ENCODE measurements around the gene CTDP1. TPM values are rescaled to one million over a fixed set of nuclear protein-coding genes. Genes with fewer than 3 reads are reported as not detected.

Gene CTDP1
- total RNA-seq, 1 experiment from 2014 or later = 22.5 TPM

- Histone ChIP-seq H3K27ac (ENCODE audit: low read depth, low read length, poor library complexity, severe bottlenecking) (no peak overlapping the region), H3K27me3 (replicated peaks; ENCODE audit: insufficient read depth, low read depth, low read length, poor library complexity) (no peaks in the 10 kb centered on the region), H3K4me1 (ENCODE audit: insufficient read depth, low read length, poor library complexity, severe bottlenecking) (no peaks in the 10 kb centered on the region), H3K9me3 (ENCODE audit: low read depth, low read length, poor library complexity, severe bottlenecking) (peaks cover 4% of the 10 kb centered on the region), H3K36me3 (ENCODE audit: insufficient read depth, low read length, poor library complexity, severe bottlenecking) (peaks cover 20% of the 10 kb centered on the region), H3K4me3 (ENCODE audit: low read depth, low read length, poor library complexity, severe bottlenecking) (no peak overlapping the region)
- ChIA-PET POLR2A (ENCODE audit: low non-redundant PET) (no interaction called here), CTCF (no interaction called here)
- TF ChIP-seq EZH2 (IDR thresholded peaks at IDR 0.05; ENCODE audit: borderline replicate concordance, low read depth, low read length, poor library complexity, severe bottlenecking) (no peak), CTCF (conservative IDR thresholded peaks at IDR 0.05; ENCODE audit: low read depth, low read length) (no peak)
- no TSS peak for BruUV-seq (replicated peaks)
- intact Hi-C loops (cut with micrococcal nuclease; ENCODE audit: unreplicated experiment) = no loop called here
- no peak for DNase-seq (ENCODE audit: low spot score)
Observed at GRCh38 chr18:79736846-79737245, 57.2 kb downstream of the CTDP1 start.

GRCh38 chr18:79737426-79737825 is 57.8 kb downstream of the CTDP1 start:
- no peak for DNase-seq (ENCODE audit: low spot score)
- intact Hi-C loops (cut with micrococcal nuclease; ENCODE audit: unreplicated experiment) = no loop called here
- Histone ChIP-seq H3K4me1 (ENCODE audit: insufficient read depth, low read length, poor library complexity, severe bottlenecking) (no peaks in the 10 kb centered on the region), H3K27me3 (replicated peaks; ENCODE audit: insufficient read depth, low read depth, low read length, poor library complexity) (no peaks in the 10 kb centered on the region), H3K36me3 (ENCODE audit: insufficient read depth, low read length, poor library complexity, severe bottlenecking) (peaks cover 17% of the 10 kb centered on the region), H3K9me3 (ENCODE audit: low read depth, low read length, poor library complexity, severe bottlenecking) (no peaks in the 10 kb centered on the region), H3K27ac (ENCODE audit: low read depth, low read length, poor library complexity, severe bottlenecking) (no peak overlapping the region), H3K4me3 (ENCODE audit: low read depth, low read length, poor library complexity, severe bottlenecking) (no peak overlapping the region)
- no peak for TF ChIP-seq EZH2 (IDR thresholded peaks at IDR 0.05; ENCODE audit: borderline replicate concordance, low read depth, low read length, poor library complexity, severe bottlenecking)
- TF ChIP-seq CTCF (conservative IDR thresholded peaks at IDR 0.05; ENCODE audit: low read depth, low read length) = no peak
- BruUV-seq (replicated peaks) = no TSS peak
- ChIA-PET CTCF (no interaction called here), POLR2A (ENCODE audit: low non-redundant PET) (no interaction called here)

- CTCF ChIA-PET = no interaction called here
- H3K9me3 ChIP-seq (ENCODE audit: low read depth, low read length, poor library complexity, severe bottlenecking) = no peaks in the 10 kb centered on the region
Observed at GRCh38 chr18:79738041-79738461, 58.4 kb downstream of the CTDP1 start.

More at GRCh38 chr18:79738041-79738461, 58.4 kb downstream of the CTDP1 start:
- no peak for DNase-seq (ENCODE audit: low spot score)
- no peak overlapping the region for H3K4me3 ChIP-seq (ENCODE audit: low read depth, low read length, poor library complexity, severe bottlenecking)
- no peaks in the 10 kb centered on the region for H3K4me1 ChIP-seq (ENCODE audit: insufficient read depth, low read length, poor library complexity, severe bottlenecking)
- H3K27me3 ChIP-seq (replicated peaks; ENCODE audit: insufficient read depth, low read depth, low read length, poor library complexity) = no peaks in the 10 kb centered on the region
- intact Hi-C loops (cut with micrococcal nuclease; ENCODE audit: unreplicated experiment) = no loop called here
- TF ChIP-seq EZH2 (IDR thresholded peaks at IDR 0.05; ENCODE audit: borderline replicate concordance, low read depth, low read length, poor library complexity, severe bottlenecking) (no peak), CTCF (conservative IDR thresholded peaks at IDR 0.05; ENCODE audit: low read depth, low read length) (no peak)
- BruUV-seq (replicated peaks) = no TSS peak
- POLR2A ChIA-PET (ENCODE audit: low non-redundant PET) = no interaction called here
- H3K27ac ChIP-seq (ENCODE audit: low read depth, low read length, poor library complexity, severe bottlenecking) = no peak overlapping the region
- H3K36me3 ChIP-seq (ENCODE audit: insufficient read depth, low read length, poor library complexity, severe bottlenecking) = peaks cover 12% of the 10 kb centered on the region

Measured in A673 (cell line).